DOHH2 (cell line): ENCODE measurements around the gene CATSPER4.

ENCODE experiments used
- H3F3A ChIP-seq: fragments of 200-600 bp; sonication (generic), shearing (Covaris generic); 2 replicates; pipeline ENCODE4 v1.6.0; 2016; ENCODE audit warnings: antibody characterized with exemption, mild to moderate bottlenecking; ENCODE audit not compliant: control insufficient read depth, insufficient read depth
- H3K27ac ChIP-seq: fragments of 200-600 bp; sonication (generic); 2 replicates; pipeline ENCODE4 v1.5.1; 2014; ENCODE audit warnings: low read depth, mild to moderate bottlenecking, low read length, moderate library complexity
- H3K27me3 ChIP-seq: fragments of 200-600 bp; sonication (generic); 2 replicates; pipeline ENCODE4 v1.6.1; 2014; ENCODE audit warnings: mild to moderate bottlenecking, low read length, mixed read lengths; ENCODE audit not compliant: control insufficient read depth
- H3K36me3 ChIP-seq: fragments of 200-600 bp; sonication (generic); 2 replicates; pipeline ENCODE4 v1.6.1; 2014; ENCODE audit warnings: mild to moderate bottlenecking, low read length, moderate library complexity, mixed read lengths; ENCODE audit not compliant: control insufficient read depth
- H3K4me1 ChIP-seq: fragments of 200-600 bp; sonication (generic); 2 replicates; pipeline ENCODE4 v1.6.1; 2014; ENCODE audit warnings: mild to moderate bottlenecking, low read length, mixed read lengths; ENCODE audit not compliant: control insufficient read depth
- H3K4me2 ChIP-seq: fragments of 200-600 bp; sonication (generic); 2 replicates; pipeline ENCODE4 v1.6.0; 2014; ENCODE audit warnings: mild to moderate bottlenecking, low read length, moderate library complexity
- H3K4me3 ChIP-seq: fragments of 200-600 bp; sonication (generic); 2 replicates; pipeline ENCODE4 v1.5.1; 2014; ENCODE audit warnings: mild to moderate bottlenecking, low read length, mixed read lengths
- H3K79me2 ChIP-seq: fragments of 200-600 bp; sonication (generic); 2 replicates; pipeline ENCODE4 v1.6.1; 2014; ENCODE audit warnings: mild to moderate bottlenecking, low read length, mixed read lengths; ENCODE audit not compliant: control insufficient read depth
- H3K9me2 ChIP-seq: fragments of 200-600 bp; sonication (generic); replicated peaks from 2 replicates; pipeline ENCODE4 v1.6.1; 2014; ENCODE audit warnings: mild to moderate bottlenecking, low read length, mixed read lengths; ENCODE audit not compliant: control insufficient read depth
- H3K9me3 ChIP-seq: fragments of 200-600 bp; sonication (generic); 2 replicates; pipeline ENCODE4 v1.6.1; 2014; ENCODE audit warnings: antibody characterized with exemption, low read length, mixed read lengths; ENCODE audit not compliant: control insufficient read depth, insufficient read depth
- H4K20me1 ChIP-seq: fragments of 200-600 bp; sonication (generic); 2 replicates; pipeline ENCODE4 v1.6.0; 2014; ENCODE audit warnings: low read depth, mild to moderate bottlenecking, antibody characterized with exemption, low read length, moderate library complexity; ENCODE audit not compliant: control insufficient read depth, insufficient read depth
- CTCF ChIP-seq: fragments of 200-600 bp; sonication (generic); IDR thresholded peaks from one replicate; pipeline ENCODE4 v1.5.1; 2014; ENCODE audit warnings: antibody characterized with exemption, mild to moderate bottlenecking, low read depth, low read length; ENCODE audit not compliant: poor library complexity, severe bottlenecking
- EZH2phosphoT487 ChIP-seq: fragments of 200-600 bp; sonication (generic); IDR thresholded peaks from 2 replicates; pipeline ENCODE4 v1.6.1; 2017; ENCODE audit warnings: borderline replicate concordance, mild to moderate bottlenecking, antibody characterized with exemption, low read length, moderate library complexity, mixed read lengths

The CATSPER4 gene

GRCh38 chr1:26189331-26189730, 1.1 kb upstream of the CATSPER4 start:
- Histone ChIP-seq H3F3A (no peaks in the 10 kb centered on the region), H3K4me2 (no peak overlapping the region), H3K4me1 (no peaks in the 10 kb centered on the region), H3K27ac (no peak overlapping the region), H3K4me3 (no peak overlapping the region), H3K27me3 (peaks cover 6% of the 10 kb centered on the region; the same call in 1 of the 2 replicates), H3K36me3 (no peaks in the 10 kb centered on the region), H3K79me2 (no peaks in the 10 kb centered on the region), H4K20me1 (no peaks in the 10 kb centered on the region), H3K9me2 (no peaks in the 10 kb centered on the region), H3K9me3 (no peaks in the 10 kb centered on the region)
- TF ChIP-seq CTCF (no peak), EZH2phosphoT487 (no peak)

GRCh38 chr1:26189751-26190275, 589 bp upstream of the CATSPER4 start:
- TF ChIP-seq EZH2phosphoT487: no peak
- TF ChIP-seq CTCF: peak; percentile 34
- H3K27ac ChIP-seq: no peak overlapping the region
- H3K4me2 ChIP-seq: no peak overlapping the region
- no peaks in the 10 kb centered on the region for H3K9me3 ChIP-seq
- no peaks in the 10 kb centered on the region for H3K79me2 ChIP-seq
- H3F3A ChIP-seq: no peaks in the 10 kb centered on the region
- no peak overlapping the region for H3K4me3 ChIP-seq
- peaks cover 6% of the 10 kb centered on the region; the same call in 1 of the 2 replicates for H3K27me3 ChIP-seq
- no peaks in the 10 kb centered on the region for H3K36me3 ChIP-seq
- H4K20me1 ChIP-seq: no peaks in the 10 kb centered on the region
- no peaks in the 10 kb centered on the region for H3K9me2 ChIP-seq
- H3K4me1 ChIP-seq: no peaks in the 10 kb centered on the region

- Histone ChIP-seq H3K4me1 (no peaks in the 10 kb centered on the region), H3K79me2 (no peaks in the 10 kb centered on the region), H4K20me1 (no peaks in the 10 kb centered on the region), H3K9me2 (no peaks in the 10 kb centered on the region), H3F3A (no peaks in the 10 kb centered on the region), H3K4me2 (no peak overlapping the region), H3K4me3 (no peak overlapping the region), H3K9me3 (no peaks in the 10 kb centered on the region), H3K36me3 (no peaks in the 10 kb centered on the region), H3K27me3 (peaks cover 6% of the 10 kb centered on the region; the same call in 1 of the 2 replicates), H3K27ac (no peak overlapping the region)
- TF ChIP-seq EZH2phosphoT487: no peak
Observed at GRCh38 chr1:26191739-26192138, 1.3 kb downstream of the CATSPER4 start.

- H3K27ac ChIP-seq: no peak overlapping the region
- no peaks in the 10 kb centered on the region for H3K9me3 ChIP-seq
- H3K79me2 ChIP-seq: no peaks in the 10 kb centered on the region
- H3K4me3 ChIP-seq: no peak overlapping the region
- no peak overlapping the region for H3K4me2 ChIP-seq
- H4K20me1 ChIP-seq: no peaks in the 10 kb centered on the region
- H3F3A ChIP-seq: no peaks in the 10 kb centered on the region
- TF ChIP-seq CTCF (no peak), EZH2phosphoT487 (no peak)
- no peaks in the 10 kb centered on the region for H3K9me2 ChIP-seq
- H3K27me3 ChIP-seq: peaks cover 17% of the 10 kb centered on the region
- H3K36me3 ChIP-seq: no peaks in the 10 kb centered on the region
- no peaks in the 10 kb centered on the region; the same call in 1 of the 2 replicates for H3K4me1 ChIP-seq
Observed at GRCh38 chr1:26195805-26196204, 5.4 kb downstream of the CATSPER4 start.
